Upper lobe of left lung (tissue), 4 donors: Measurements from ENCODE around the gene EBF4.

Source experiments
- CTCF ChIP-seq, 6 experiments: fragments of 450-650 bp in 4 of 6; fragments of 200-600 bp in 2 of 6; sonication (generic) in 2 of 6; IDR thresholded peaks; one replicate each; pipeline ENCODE4 v1.5.1; 2016 to 2019; ENCODE audit warnings: antibody characterized with exemption in 6 of 6
- EP300 ChIP-seq, 4 donors: sonication (generic); formaldehyde crosslinking; IDR thresholded peaks; one replicate each; pipeline ENCODE4 v1.5.1; 2017; ENCODE audit warnings: antibody characterized with exemption in 4 of 4, control low read depth in 2 of 4
- POLR2A ChIP-seq, 4 donors: fragments of 450-650 bp; IDR thresholded peaks; one replicate each; pipeline ENCODE4 v1.5.1; 2016 to 2017; ENCODE audit warnings: antibody characterized with exemption in 4 of 4, mild to moderate bottlenecking in 2 of 4
- POLR2AphosphoS5 ChIP-seq, 2 donors: sonication (generic); formaldehyde crosslinking; IDR thresholded peaks; one replicate each; pipeline ENCODE4 v1.5.1; 2017; ENCODE audit warnings: antibody characterized with exemption in 2 of 2

- no peak for TF ChIP-seq CTCF (IDR thresholded peaks at IDR 0.05)
- TF ChIP-seq EP300 (IDR thresholded peaks at IDR 0.05) = no peak
- no peak for TF ChIP-seq POLR2AphosphoS5 (IDR thresholded peaks at IDR 0.05)
- TF ChIP-seq POLR2A (IDR thresholded peaks at IDR 0.05) = no peak
These were observed 56.2 kb downstream of the EBF4 start for GRCh38 chr20:2748551-2749342.
